Activated CD4-positive, CD25-positive, alpha-beta regulatory T cell treated with anti-CD3 and anti-CD28 coated beads, Interleukin-2, amount 50 U/mL, for 72 hours (primary cell): ENCODE measurements around the gene SERPINE1.
A peak's percentile ranks its signal among the peaks of the same experiment; 100 is the strongest.

Experiments
- DNase-seq: peaks from one replicate; pipeline ENCODE4 v3.0.0; 2021

Gene SERPINE1

DNA sequence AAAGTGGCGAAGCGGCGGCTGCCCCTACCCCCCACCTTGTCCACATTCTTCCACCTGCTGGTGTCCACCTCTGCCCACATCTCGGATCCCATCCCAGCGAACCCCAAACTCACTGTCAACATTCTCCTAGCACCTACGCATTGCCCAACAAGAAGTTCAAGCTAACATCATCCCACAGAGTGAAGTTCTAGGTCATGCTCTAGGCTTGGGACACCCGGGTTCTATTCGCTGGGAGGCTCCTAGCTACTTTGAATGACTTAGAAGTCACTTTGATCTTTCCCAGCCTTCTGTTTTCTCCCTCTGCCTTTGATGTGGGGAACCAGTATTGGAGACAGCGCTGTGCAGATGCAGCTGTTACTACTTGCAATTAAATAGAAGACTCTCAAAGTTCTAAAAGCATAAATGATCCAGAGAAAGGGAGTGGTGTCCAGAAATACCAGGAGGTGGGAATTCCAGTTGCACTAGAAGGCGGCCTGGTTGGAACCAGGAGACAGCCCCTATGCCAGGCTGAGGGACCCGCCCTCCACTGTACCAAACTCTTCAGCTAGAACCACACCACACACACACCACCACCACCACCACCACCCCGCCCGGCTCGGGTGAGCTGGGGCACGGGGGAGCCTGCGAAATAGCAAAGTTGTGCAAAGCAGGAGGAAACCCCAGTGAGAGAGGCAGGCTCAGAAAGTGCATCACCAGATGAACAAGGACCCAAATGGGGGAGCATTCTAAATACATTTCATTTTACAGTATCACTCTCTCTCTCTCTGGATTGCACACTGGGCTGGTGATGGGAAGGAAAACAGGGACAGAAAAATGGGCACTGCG, 43.9 kb downstream of the SERPINE1 start:
- DNase-seq, result no peak

GRCh38 chr7:101171442-101171837, 44.5 kb downstream of the SERPINE1 start:
- DNase-seq, result no peak

GRCh38 chr7:101172005-101172853, 45.3 kb downstream of the SERPINE1 start:
- no peak for DNase-seq

- no peak for DNase-seq
Measured at GRCh38 chr7:101172854-101173751, 46.2 kb downstream of the SERPINE1 start.

- DNase-seq, result peak; percentile 71
Measured at GRCh38 chr7:101173752-101174244, 46.9 kb downstream of the SERPINE1 start.

DNA sequence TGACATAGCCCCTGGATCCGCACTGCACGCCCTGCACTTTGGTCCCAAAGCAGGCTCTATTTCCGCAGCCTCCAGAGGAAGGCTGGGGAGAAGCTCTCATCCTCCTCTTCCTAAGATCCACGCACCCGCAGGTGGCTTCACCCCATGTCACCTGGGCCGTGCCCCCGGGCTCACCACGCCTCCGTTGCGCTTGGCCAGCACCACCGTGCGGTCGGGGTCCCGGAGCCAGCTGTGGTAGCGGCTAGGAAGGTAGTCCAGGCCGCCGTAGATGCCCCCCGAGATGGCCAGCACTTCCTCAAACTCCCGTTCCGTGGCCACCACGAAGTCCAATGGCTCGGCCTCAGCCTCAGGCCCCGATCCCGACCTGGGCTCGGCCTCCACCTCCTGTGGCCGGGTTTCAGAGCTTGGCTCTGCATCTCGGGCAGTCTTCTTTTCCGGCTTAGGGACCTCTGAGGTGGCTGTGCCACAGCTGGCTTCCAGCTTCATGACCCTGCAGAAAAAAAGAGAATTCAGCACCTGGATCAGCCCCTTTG, 47.5 kb downstream of the SERPINE1 start:
- no peak for DNase-seq

DNA sequence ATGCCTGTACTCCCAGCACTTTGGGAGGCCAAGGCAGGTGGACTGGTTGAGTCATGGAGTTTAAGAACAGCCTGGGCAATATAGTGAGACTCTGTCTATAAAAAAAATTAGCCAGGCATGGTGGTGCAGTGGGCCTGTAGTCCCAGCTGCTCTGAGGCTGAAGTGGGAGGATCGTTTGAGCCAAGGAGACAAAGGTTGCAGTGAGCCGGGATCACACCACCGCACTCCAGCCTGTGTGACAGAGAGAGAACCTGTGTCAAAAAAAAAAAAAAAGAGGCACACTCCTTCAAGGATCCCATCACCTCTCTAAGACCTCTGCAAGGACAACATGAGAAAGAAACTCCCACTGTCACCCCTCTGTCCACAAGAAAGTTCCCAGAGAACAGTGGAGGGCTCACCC, 48.8 kb downstream of the SERPINE1 start:
- no peak for DNase-seq

GRCh38 chr7:101177644-101178043, 50.7 kb downstream of the SERPINE1 start:
- no peak for DNase-seq

- no peak for DNase-seq
Measured at GRCh38 chr7:101179117-101179516, 52.2 kb downstream of the SERPINE1 start.

GRCh38 chr7:101179713-101180112, 52.8 kb downstream of the SERPINE1 start:
- no peak for DNase-seq

- DNase-seq, result no peak
Measured at GRCh38 chr7:101180130-101180755, 53.3 kb downstream of the SERPINE1 start, which contains the start of gene NAT16. Gene NAT16, minus strand, starts transcription at chr7:101180293. Its CDS starts 5,486 bp downstream, at chr7:101174807.

DNA sequence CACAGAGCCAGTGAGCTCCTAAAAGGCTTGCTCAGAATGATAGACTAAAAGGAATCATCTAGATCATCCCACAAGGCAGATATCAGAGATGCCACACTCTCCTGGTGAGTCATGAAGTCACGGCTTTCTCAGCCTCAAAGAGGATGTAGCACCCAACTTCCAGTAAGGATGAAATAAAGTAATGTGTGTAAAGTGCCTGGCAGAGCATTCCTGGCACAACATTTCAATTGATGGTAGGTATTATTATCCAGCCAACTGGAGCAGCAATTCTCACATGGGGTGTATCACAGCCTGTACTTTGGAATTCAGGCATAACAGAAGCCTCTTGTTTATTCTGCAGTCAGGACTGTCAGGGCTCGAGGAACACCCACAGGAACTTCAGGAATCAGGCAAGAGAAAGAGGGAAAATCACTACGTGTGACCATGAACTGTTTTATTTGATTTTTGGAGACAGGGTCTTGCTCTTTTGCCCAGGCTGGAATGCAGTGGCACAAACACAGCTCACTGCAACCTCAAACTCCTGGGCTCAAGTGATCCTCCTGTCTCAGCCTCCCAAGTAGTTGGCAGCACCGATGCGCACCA, 58.4 kb downstream of the SERPINE1 start:
- no peak for DNase-seq

GRCh38 chr7:101186194-101186593, 59.3 kb downstream of the SERPINE1 start:
- no peak for DNase-seq

GRCh38 chr7:101186844-101187428, 60.0 kb downstream of the SERPINE1 start:
- no peak for DNase-seq
